Measurements from ENCODE around the gene FAM131A. TPM values are rescaled to one million over a fixed set of nuclear protein-coding genes. Genes with fewer than 3 reads are reported as not detected.

FAM131A gene
- polyA plus RNA-seq, 1 donor (not counting 4 experiments of a cell fraction or from before 2014, with no cell fraction given) = 10.8 TPM

GRCh38 chr3:184371570-184372018, 34.2 kb downstream of the FAM131A start:
- H3K36me3 ChIP-seq (ENCODE audit: control insufficient read depth in 2 of 2, extremely low read depth in 1 of 2, insufficient read depth in 2 of 2, low read length in 2 of 2) = peaks cover 13 to 18% of the 10 kb centered on the region in 2 experiments
- H3K79me2 ChIP-seq (ENCODE audit: control insufficient read depth, insufficient read depth, low read length) = peaks cover 3% of the 10 kb centered on the region
- H3K27ac ChIP-seq (ENCODE audit: control insufficient read depth, insufficient read depth, low read length) = no peak overlapping the region
- no peak overlapping the region for H3K4me2 ChIP-seq (ENCODE audit: control insufficient read depth, extremely low read depth, insufficient read depth, low read depth, low read length)
- dilution Hi-C loops (cut with MboI; ENCODE audit: extremely low pct_ligation_motif_present, low sequenced_read_pairs) = no loop called here
- peaks cover 3% of the 10 kb centered on the region for H3K4me1 ChIP-seq (ENCODE audit: control insufficient read depth, extremely low read depth, insufficient read depth, low read length)
- DNase-seq (ENCODE audit: low read depth, low spot score) = peak; percentile 60
- TF ChIP-seq CTCF (optimal IDR thresholded peaks at IDR 0.05 in 1 of 3, IDR thresholded peaks at IDR 0.05 in 1 of 3, conservative IDR thresholded peaks at IDR 0.05 in 1 of 3; ENCODE audit: extremely low read depth in 1 of 3, insufficient read depth in 2 of 3, low read length in 3 of 3) = peak; percentile 96 to 99 (median 98)
- no peak for TF ChIP-seq EZH2 (IDR thresholded peaks at IDR 0.05; ENCODE audit: low read length)
- H3K27me3 ChIP-seq (ENCODE audit: control insufficient read depth, extremely low read depth, insufficient read depth, low read length) = peaks cover 20% of the 10 kb centered on the region
- H3K9ac ChIP-seq (ENCODE audit: control insufficient read depth, extremely low read depth, insufficient read depth, low read length) = no peak overlapping the region
- no peaks in the 10 kb centered on the region for H3K9me1 ChIP-seq (ENCODE audit: control insufficient read depth, extremely low read depth, insufficient read depth, low read length)
- no peaks in the 10 kb centered on the region for H3K9me3 ChIP-seq (ENCODE audit: control insufficient read depth, low read depth, low read length)
- no peak overlapping the region for H2AFZ ChIP-seq (ENCODE audit: control insufficient read depth, low read length)
- H4K20me1 ChIP-seq (ENCODE audit: control insufficient read depth, extremely low read depth, insufficient read depth, low read length) = no peaks in the 10 kb centered on the region
- H3K4me3 ChIP-seq (ENCODE audit: control insufficient read depth in 2 of 3, extremely low read depth in 1 of 3, insufficient read depth in 2 of 3, low read depth in 1 of 3, low read length in 3 of 3) = no peak overlapping the region
- peak; percentile 68 for FAIRE-seq

DNA sequence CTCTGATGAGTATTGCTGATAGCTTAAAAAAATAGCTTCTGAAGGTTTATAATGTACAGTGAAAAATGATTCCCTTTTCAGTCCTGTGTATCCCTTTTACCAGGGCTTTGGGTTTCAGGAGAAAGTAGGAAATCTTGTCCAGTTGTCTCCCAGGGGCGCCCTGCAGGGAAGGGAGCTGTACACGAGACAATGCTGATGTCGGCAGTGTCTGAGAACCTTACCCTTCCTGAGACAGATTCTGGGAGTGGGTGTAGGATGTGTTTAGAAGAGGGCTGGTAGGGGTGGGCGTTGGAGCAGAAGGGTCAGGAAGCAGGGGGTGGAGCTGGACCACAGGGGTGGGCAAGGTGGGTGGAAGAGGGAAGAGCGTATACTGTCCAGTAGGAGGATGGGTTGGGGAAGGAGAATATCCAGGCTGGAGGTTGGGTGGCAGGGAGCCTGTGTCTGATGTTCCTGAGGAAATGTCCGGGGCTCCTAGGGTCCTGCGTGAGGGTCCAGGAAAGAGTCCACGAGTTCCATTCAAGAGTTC, 35.0 kb downstream of the FAM131A start:
- H3K79me2 ChIP-seq (ENCODE audit: control insufficient read depth, insufficient read depth, low read length) = no peaks in the 10 kb centered on the region
- H4K20me1 ChIP-seq (ENCODE audit: control insufficient read depth, extremely low read depth, insufficient read depth, low read length) = no peaks in the 10 kb centered on the region
- H3K4me2 ChIP-seq (ENCODE audit: control insufficient read depth, extremely low read depth, insufficient read depth, low read depth, low read length) = no peak overlapping the region
- TF ChIP-seq EZH2 (IDR thresholded peaks at IDR 0.05; ENCODE audit: low read length) = no peak
- no peak for TF ChIP-seq CTCF (optimal IDR thresholded peaks at IDR 0.05 in 1 of 3, IDR thresholded peaks at IDR 0.05 in 1 of 3, conservative IDR thresholded peaks at IDR 0.05 in 1 of 3; ENCODE audit: extremely low read depth in 1 of 3, insufficient read depth in 2 of 3, low read length in 3 of 3)
- no peak overlapping the region for H2AFZ ChIP-seq (ENCODE audit: control insufficient read depth, low read length)
- H3K27me3 ChIP-seq (ENCODE audit: control insufficient read depth, extremely low read depth, insufficient read depth, low read length) = peaks cover 28% of the 10 kb centered on the region
- FAIRE-seq (no peak), DNase-seq (ENCODE audit: low read depth, low spot score) (no peak)
- no peak overlapping the region for H3K27ac ChIP-seq (ENCODE audit: control insufficient read depth, insufficient read depth, low read length)
- H3K4me3 ChIP-seq (ENCODE audit: control insufficient read depth in 2 of 3, extremely low read depth in 1 of 3, insufficient read depth in 2 of 3, low read depth in 1 of 3, low read length in 3 of 3) = no peak overlapping the region
- peaks cover 9 to 14% of the 10 kb centered on the region in 2 experiments for H3K36me3 ChIP-seq (ENCODE audit: control insufficient read depth in 2 of 2, extremely low read depth in 1 of 2, insufficient read depth in 2 of 2, low read length in 2 of 2)
- H3K9me3 ChIP-seq (ENCODE audit: control insufficient read depth, low read depth, low read length) = no peaks in the 10 kb centered on the region
- peaks cover 3% of the 10 kb centered on the region for H3K4me1 ChIP-seq (ENCODE audit: control insufficient read depth, extremely low read depth, insufficient read depth, low read length)
- H3K9ac ChIP-seq (ENCODE audit: control insufficient read depth, extremely low read depth, insufficient read depth, low read length) = no peak overlapping the region
- dilution Hi-C loops (cut with MboI; ENCODE audit: extremely low pct_ligation_motif_present, low sequenced_read_pairs) = no loop called here
- H3K9me1 ChIP-seq (ENCODE audit: control insufficient read depth, extremely low read depth, insufficient read depth, low read length) = no peaks in the 10 kb centered on the region
